H1 (cell line): ENCODE results near the gene NXT2. TPM values are rescaled to one million over a fixed set of nuclear protein-coding genes. Genes with fewer than 3 reads are reported as not detected.

Source experiments
- BRCA1 ChIP-seq: IDR thresholded peaks from 2 replicates; pipeline ENCODE4 v1.6.1; 2012; ENCODE audit warnings: low read depth, low read length, improper control_type of control experiment
- FOSL1 ChIP-seq: IDR thresholded peaks from 2 replicates; pipeline ENCODE4 v1.6.1; 2011; ENCODE audit warnings: mild to moderate bottlenecking, low read depth, low read length, moderate library complexity; ENCODE audit not compliant: insufficient read depth
- SAP30 ChIP-seq: fragments of 300-600 bp; sonication (generic); IDR thresholded peaks from 2 replicates; pipeline ENCODE4 v1.7.1; 2012; ENCODE audit warnings: low read length, moderate library complexity, mild to moderate bottlenecking, inconsistent platforms; ENCODE audit not compliant: insufficient read depth, insufficient replicate concordance
- SP2 ChIP-seq: IDR thresholded peaks from 2 replicates; pipeline ENCODE4 v1.6.1; 2012; ENCODE audit warnings: mild to moderate bottlenecking, low read length, inconsistent platforms
- polyA plus RNA-seq, 7 experiments: library from polyadenylated mRNA; depleted of rRNA in 3 of 7; stranded (reverse) in 5 of 7; unstranded in 2 of 7; fragments of >200 nt in 5 of 7; fragments of 200-250 nt in 2 of 7; gene quantifications; 1 replicate in 5 of 7; 2 replicates in 1 of 7; 4 replicates in 1 of 7; pipeline versions ENCODE4 v1.2.1 to v1.2.3, GENCODE V29; 2011 to 2013; ENCODE audit warnings: missing spikeins in 2 of 7, mixed read lengths in 2 of 7
- total RNA-seq: library from RNA; stranded (reverse); fragmentation: NEBNext Ultra II Directional; extraction: Animal tissue kit (Norgen Biotek cat#: 25700); gene quantifications from 2 replicates; pipeline ENCODE4 v1.2.1, GENCODE V29; 2021

NXT2 gene
- total and polyA plus RNA-seq, 2 of the 8 experiments (the other 6 are each of a cell fraction or from before 2014, with no cell fraction given): 6.1 to 13.5 TPM

DNA sequence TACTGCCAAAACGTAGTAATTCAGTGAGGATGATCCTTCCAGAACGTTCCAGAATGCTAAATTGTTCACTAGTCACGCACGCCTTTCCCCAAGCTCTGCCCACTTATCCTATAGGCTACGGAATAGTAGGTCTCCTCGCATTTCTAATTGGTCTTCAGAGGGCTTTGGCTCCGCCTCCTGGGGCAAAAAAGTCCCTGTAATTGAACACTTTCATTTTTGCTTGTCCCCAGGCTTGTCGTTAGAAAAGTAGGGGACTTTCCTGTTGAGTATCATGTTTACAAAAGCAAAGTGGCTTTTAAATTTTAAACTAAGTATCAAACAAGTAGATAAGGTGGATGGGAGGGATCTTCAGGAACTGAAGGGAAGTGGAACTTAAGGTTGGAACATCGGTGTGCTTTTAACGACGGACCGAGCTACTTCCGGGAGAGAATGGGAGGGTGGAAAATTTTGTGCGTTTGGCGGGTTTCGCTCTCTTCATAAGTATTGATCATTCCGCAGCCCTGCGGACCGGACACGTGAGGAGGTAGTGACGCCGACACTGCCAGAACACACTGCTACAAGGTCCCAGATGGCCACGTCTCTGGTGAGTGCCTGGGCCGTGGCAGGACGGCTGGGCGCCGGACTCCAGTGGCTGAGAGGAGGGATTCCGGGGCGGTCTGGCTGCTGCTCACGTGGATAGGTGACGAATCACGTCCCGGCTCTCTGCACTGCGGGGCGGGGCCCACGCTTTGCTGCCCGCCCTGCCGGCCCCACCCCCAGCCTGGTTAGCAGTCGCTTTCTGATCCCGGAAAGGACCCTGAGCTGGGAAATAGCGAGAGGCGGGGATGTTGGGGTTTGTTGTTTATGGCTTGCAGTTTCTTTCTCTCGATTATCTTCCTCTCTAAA is at the start of gene NXT2 (continued):
- TF ChIP-seq SAP30: no peak
- TF ChIP-seq SP2: no peak
- no peak for TF ChIP-seq BRCA1
- no peak for TF ChIP-seq FOSL1
